Stimulated activated CD8-positive, alpha-beta memory T cell treated with anti-CD3 and anti-CD28 coated beads, Interleukin-15, amount 100 ng/mL, for 1 hour (primary cell): ENCODE measurements around the gene SLC40A1.

ENCODE experiments used
- DNase-seq: peaks from one replicate; pipeline ENCODE4 v3.0.0-alpha.2; 2020; ENCODE audit warnings: low read depth

SLC40A1 gene

DNA sequence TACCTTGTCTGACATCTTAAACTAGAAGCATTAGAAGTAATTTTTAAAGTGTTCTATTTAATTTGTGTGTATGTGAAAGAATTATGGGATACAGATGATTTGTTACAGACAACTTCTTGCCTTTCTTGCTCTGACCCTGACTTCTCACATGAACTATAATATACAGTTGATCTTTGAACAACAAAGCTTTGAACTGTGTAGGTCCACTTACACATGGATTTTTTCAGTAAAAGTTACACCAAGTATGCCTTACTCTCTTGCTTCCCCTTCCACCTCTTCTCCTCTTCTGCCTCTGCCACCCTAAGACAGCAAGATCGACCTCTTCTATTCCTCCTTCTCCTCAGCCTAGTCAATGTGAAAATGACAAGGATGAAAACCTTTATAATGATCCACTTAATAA lies 42.2 kb downstream of the SLC40A1 start:
- no peak for DNase-seq

DNA sequence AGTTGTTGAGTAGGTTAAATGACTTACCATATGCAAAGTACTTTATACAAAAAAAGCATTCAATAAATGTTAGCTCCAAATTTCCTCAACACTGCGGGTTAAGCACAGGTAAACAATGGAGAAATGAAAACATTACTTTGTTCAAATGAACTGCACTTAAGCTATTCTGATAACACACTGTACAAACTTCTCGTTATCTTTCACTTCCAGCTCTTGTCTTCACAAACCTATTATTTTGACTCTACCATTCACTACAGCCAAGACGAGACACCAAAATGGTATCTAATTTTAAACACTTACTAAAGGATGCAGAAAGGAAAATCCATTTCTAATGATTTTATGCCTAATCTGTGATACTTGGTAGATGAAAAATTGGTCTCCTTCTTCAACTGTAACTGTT lies 43.8 kb downstream of the SLC40A1 start:
- no peak for DNase-seq

- no peak for DNase-seq
These were observed 45.4 kb downstream of the SLC40A1 start for GRCh38 chr2:189534854-189535832.

GRCh38 chr2:189533288-189534035 lies 47.1 kb downstream of the SLC40A1 start:
- DNase-seq = no peak

GRCh38 chr2:189530965-189531637 lies 49.5 kb downstream of the SLC40A1 start:
- DNase-seq = no peak

- DNase-seq = no peak
These were observed 52.0 kb downstream of the SLC40A1 start for GRCh38 chr2:189528617-189529016.

- no peak for DNase-seq
These were observed 52.6 kb downstream of the SLC40A1 start for GRCh38 chr2:189527812-189528592.

- no peak for DNase-seq
These were observed 53.4 kb downstream of the SLC40A1 start for GRCh38 chr2:189527041-189527750.

DNA sequence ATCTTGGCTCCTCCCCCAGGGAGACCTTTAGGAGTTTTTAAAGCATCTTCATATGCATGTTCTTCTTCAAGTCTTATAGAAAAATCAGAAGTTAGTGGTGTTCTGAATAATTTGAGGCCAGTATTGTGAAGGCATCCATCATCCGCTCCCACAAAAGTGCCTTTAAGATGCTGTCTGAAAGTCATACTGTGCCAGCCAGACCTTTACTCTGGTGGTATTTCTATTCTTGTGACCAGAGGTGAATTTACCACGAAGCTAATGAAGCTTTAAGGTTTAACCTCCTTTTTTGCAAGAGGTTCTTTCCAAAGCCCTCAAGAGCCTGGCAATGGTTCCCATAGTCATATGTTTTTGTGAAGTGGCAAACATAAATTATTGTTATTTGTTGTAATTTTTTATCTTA lies 54.3 kb downstream of the SLC40A1 start:
- no peak for DNase-seq

DNA sequence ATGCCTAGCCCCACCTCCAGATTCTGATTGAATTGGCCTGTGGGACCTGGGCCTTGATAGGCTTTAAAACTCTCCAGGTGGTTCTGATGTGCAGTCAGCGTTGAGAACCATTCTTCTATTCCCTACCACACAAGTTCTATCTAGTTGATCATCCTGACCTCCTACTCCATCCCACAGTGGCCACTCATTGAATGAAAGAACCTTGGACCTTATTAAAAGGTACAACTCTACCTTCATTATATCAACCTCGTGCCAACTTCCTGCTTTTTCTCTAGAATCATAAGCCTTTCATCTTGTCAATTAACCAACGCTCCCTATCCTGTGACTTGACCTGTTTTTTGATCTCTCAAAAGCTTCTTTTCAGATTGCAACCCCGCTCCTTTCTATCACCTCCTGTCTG lies 55.8 kb downstream of the SLC40A1 start:
- no peak for DNase-seq

- DNase-seq = no peak
These were observed 58.0 kb downstream of the SLC40A1 start for GRCh38 chr2:189522435-189523151.

DNA sequence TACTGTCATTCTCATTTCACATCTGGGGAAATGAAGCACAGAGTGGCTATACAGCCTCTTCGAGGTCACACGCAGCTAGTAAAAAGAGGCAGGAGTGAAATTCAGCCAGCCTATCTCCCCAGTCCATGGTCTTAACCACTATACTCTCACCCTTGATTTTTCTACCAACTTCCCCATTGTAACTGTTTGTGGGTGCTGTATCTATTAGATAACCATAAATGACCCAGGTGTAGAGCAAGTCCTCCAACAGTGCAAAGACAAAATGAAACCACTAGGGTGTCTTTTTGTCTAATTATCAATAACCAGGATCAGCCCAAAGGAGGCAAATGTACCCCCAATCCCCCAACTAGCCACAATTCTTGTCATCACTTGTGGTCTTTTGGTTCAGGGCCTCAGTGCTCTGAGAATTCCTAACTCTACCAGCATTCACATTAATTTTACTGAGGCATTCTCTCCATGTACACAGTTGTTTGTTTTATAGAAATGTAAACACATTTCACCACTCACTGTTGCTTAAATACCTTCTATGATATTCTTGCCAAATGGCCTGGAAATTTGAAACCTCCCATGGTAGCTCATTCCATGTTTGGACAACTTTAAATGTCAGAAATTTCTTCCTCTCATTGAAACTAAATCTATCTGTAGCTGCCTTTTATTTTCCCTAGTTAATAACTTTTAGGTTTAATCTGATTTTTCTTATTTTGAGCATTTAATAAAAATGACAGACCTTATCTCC lies 58.7 kb downstream of the SLC40A1 start:
- DNase-seq = no peak

GRCh38 chr2:189519631-189520387 lies 60.8 kb downstream of the SLC40A1 start:
- no peak for DNase-seq

DNA sequence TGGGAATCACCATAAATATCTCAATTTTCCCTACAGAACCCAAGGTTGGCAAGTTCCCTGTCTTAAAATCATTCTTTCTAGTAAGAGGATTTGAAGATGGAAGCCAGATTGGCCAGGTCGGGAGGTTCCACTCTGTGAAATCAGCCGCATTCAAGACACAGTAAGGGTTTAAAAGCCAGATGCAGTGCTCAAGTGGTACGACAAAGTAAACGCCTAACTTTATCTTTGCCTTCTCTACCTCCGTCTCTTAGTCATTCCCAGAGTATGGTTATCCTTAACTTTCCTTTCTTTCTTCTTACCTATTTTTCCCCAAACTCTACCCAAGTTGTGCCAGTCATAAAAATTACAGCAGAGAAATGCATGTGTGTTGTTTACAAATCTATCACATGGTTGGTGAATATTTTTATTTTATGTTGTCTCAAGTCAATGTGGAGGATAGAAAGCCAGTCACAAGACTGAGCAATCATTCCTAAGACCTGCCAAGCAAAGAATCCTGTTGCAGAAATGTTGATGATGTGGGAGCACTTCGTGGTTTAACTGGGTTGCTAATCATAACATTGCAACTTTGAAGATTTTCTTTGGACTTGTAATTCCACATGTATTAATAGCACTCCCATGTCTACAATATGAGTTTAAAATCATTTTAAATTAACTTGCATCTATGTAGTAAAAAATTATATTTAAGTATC lies 62.6 kb downstream of the SLC40A1 start:
- no peak for DNase-seq

DNA sequence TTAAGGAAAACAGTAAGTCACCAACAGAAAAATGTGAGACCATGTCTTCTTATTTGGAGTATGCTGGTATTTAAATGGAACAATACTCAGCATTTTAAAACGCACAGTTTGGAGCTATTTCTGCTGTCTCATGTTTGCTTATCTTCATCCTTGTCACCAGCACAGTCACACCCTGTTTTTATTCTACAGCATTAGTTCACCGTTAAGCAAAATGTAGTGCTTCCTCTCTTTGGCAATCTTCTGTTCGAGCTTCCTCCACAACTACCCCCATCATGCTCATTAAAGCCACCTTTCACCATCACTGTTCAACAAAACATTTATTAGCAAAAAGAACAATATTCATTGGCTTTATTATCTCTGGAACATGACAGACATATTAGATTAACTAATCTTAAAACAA lies 64.0 kb downstream of the SLC40A1 start:
- no peak for DNase-seq

GRCh38 chr2:189515264-189515663 lies 65.3 kb downstream of the SLC40A1 start:
- DNase-seq = no peak

DNA sequence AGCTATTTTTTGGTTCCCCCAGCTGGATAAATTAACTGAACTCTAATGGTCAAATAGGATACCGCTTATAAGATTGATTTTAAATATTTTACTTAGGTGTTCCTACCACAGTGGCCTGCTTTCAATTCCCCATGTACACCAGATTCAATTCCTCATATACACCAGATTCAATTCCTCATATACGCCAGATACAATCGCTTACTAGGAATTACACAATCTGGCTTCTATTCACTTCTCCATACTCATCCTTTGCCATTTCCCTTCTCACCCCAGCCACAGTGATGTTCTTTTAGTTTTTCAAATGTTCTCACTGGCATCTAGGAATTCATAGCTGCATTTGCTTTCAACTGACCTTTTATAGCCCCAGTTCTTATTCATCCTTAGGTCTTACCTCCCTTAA lies 66.5 kb downstream of the SLC40A1 start:
- no peak for DNase-seq

- no peak for DNase-seq
These were observed 67.7 kb downstream of the SLC40A1 start for GRCh38 chr2:189512879-189513278.
